Adrenal gland (tissue), 12 donors: ENCODE measurements around the gene PLXNA2. TPM values are rescaled to one million over a fixed set of nuclear protein-coding genes. Genes with fewer than 3 reads are reported as not detected.

ENCODE experiments used
- DNase-seq, 7 donors: peaks; one replicate each; pipeline ENCODE4 v3.0.0-alpha.2; 2019 to 2020
- H3K27ac ChIP-seq, 5 donors: fragments of 200-600 bp; sonication (generic) in 4 of 5; 1 replicate in 3 of 5; 2 replicates in 2 of 5; pipeline versions ENCODE4 v1.5.1 to v1.8.0; 2016 to 2020; ENCODE audit warnings: mild to moderate bottlenecking in 1 of 5
- H3K27me3 ChIP-seq: fragments of 200-600 bp; 2 replicates; pipeline ENCODE4 v1.8.0; 2021
- H3K36me3 ChIP-seq, 2 donors: fragments of 200-600 bp; replicated peaks in 1 of 2; 1 replicate in 1 of 2; 2 replicates in 1 of 2; pipeline versions ENCODE4 v1.5.1 to v1.8.0; 2018 to 2022
- H3K4me1 ChIP-seq, 2 donors: fragments of 200-600 bp; replicated peaks in 1 of 2; 1 replicate in 1 of 2; 2 replicates in 1 of 2; pipeline versions ENCODE4 v1.5.1 to v1.8.0; 2018 to 2021
- H3K4me3 ChIP-seq, 4 donors: fragments of 200-600 bp; sonication (generic) in 3 of 4; one replicate each; pipeline ENCODE4 v1.5.1; 2016 to 2018
- H3K9me3 ChIP-seq, 3 donors: fragments of 200-600 bp; sonication (generic) in 1 of 3; replicated peaks in 1 of 3; 1 replicate in 2 of 3; 2 replicates in 1 of 3; pipeline versions ENCODE4 v1.5.1 to v1.8.0; 2016 to 2021
- CTCF ChIP-seq, 6 experiments: fragments of 450-650 bp in 4 of 6; fragments of 200-600 bp in 2 of 6; sonication (generic) in 1 of 6; IDR thresholded peaks; 1 replicate in 5 of 6; 2 replicates in 1 of 6; pipeline versions ENCODE4 v1.5.1 to v1.8.0; 2016 to 2021; ENCODE audit warnings: antibody characterized with exemption in 6 of 6, mild to moderate bottlenecking in 2 of 6, moderate library complexity in 1 of 6
- POLR2A ChIP-seq, 2 donors: fragments of 450-650 bp; IDR thresholded peaks; one replicate each; pipeline ENCODE4 v1.6.1; 2017; ENCODE audit warnings: antibody characterized with exemption in 2 of 2, mild to moderate bottlenecking in 2 of 2, moderate library complexity in 1 of 2
- WGBS, 4 donors: extraction: QIAGEN DNeasy Blood & Tissue Kit in 2 of 4; methylation state at CpG; one replicate each; pipeline versions ENCODE4 v1.1.5 to v1.1.7; 2013 to 2017; 5-methylcytosine and 5-hydroxymethylcytosine counted together
- intact Hi-C, 2 donors: fragments of 100-400 bp; cut with DNase I; formaldehyde crosslinking; loops; one replicate each; pipeline versions ENCODE4 v1.14.1 to v1.15.0; 2022 to 2023
- polyA plus RNA-seq, 3 donors: library from polyadenylated mRNA; stranded (reverse); fragments of 200-250 nt in 2 of 3; fragments of 350-450 nt in 1 of 3; fragmentation: Illumina TruSeq in 1 of 3; extraction: RNeasy Lipid Tissue Mini Kit (QIAGEN cat#74804) in 1 of 3; gene quantifications; one replicate each; pipeline ENCODE4 v1.2.3, GENCODE V29; 2013 to 2014
- total RNA-seq, 9 donors: library from RNA; depleted of rRNA in 4 of 9; stranded (reverse); fragments of >200 nt in 4 of 9; fragments of 120-200 nt in 1 of 9; fragmentation: NEBNext Ultra II Directional in 1 of 9; extraction: Animal tissue kit (Norgen Biotek cat#: 25700) in 1 of 9; gene quantifications; one replicate each; pipeline versions ENCODE4 v1.1.0 to v1.2.4, GENCODE V29; 2013 to 2023
- donor health status: healthy with polysubstance abuse.
- donor health status: Bipolar disorder and iron deficiency.
- donor health status: DM: yes; HTN: yes; CAD: no.
- donor health status: DM: no; HTN: no; CAD: no.
- donor health status: DM: no; HTN: no; CAD: no.
- donor health status: DM: yes; HTN: yes; CAD: no.

PLXNA2 gene
- total and polyA plus RNA-seq, 12 donors, result 2.7 to 9.4 (median 4.5) TPM

DNA sequence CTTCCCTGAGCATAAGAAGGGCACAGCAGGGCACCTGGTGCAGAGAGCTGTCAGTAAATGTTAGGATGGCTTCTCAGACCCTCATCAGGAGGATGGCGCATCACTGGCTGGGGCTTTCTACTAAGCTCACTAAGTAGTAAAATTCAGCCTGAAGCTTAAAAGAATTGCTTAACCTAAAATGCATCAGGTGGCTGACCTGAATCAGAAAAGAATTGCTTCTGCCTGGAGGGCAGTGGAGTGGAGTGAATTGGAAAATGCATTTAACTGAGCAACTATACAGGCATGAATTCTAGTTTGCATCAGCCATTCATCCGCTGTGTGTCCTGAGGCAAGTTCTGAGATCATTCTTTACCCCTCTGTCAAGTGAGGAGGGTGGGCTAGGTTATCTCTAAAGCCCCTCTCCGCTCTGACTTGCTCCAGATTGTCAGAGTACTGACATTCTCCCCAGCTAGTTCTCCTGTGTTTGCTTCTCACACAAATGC, 191.2 kb downstream of the PLXNA2 start:
- peaks cover 0 to 4% of the 10 kb centered on the region in 2 donors for H3K36me3 ChIP-seq
- no peaks in the 10 kb centered on the region for H3K27me3 ChIP-seq
- TF ChIP-seq CTCF (IDR thresholded peaks at IDR 0.05) (no peak), POLR2A (IDR thresholded peaks at IDR 0.05) (no peak)
- intact Hi-C loops, result no loop called here
- no peak for DNase-seq
- H3K4me1 ChIP-seq, result peaks cover 5 to 6% of the 10 kb centered on the region in 2 donors
- no peak overlapping the region for H3K27ac ChIP-seq
- WGBS, 4 donors, result 89 to 98% (median 91%) methylated on average over 3 of the region's 3 CpGs
- no peaks in the 10 kb centered on the region for H3K9me3 ChIP-seq
- no peak overlapping the region for H3K4me3 ChIP-seq

DNA sequence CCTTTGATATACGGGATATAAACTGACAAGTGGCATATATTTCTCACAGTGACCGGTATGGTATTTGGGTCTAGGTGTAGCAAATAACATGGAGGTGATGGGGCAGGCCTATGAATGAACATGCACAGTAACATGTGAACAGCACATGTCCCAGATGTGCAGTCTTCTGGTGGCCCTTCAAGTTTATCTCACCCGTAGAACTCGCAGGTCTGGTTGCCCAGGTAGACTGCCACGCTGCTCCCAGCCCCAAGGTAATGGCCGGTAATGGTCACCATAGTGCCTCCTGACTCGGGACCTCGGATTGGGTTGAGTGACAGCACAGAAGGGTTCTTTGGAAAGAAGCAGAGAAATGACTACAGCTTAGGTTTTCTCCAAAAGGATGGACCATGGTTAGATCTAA, 192.0 kb downstream of the PLXNA2 start:
- Histone ChIP-seq H3K4me3 (no peak overlapping the region), H3K27me3 (no peaks in the 10 kb centered on the region), H3K9me3 (no peaks in the 10 kb centered on the region), H3K36me3 (peaks cover 0 to 4% of the 10 kb centered on the region in 2 donors), H3K27ac (no peak overlapping the region), H3K4me1 (peaks cover 5 to 14% of the 10 kb centered on the region in 2 donors)
- 84 to 96% (median 91%) methylated on average over 5 to 8 of the region's 8 CpGs for WGBS, 4 donors
- DNase-seq, result no peak
- TF ChIP-seq POLR2A (IDR thresholded peaks at IDR 0.05) (no peak), CTCF (IDR thresholded peaks at IDR 0.05) (no peak)
- intact Hi-C loops, result no loop called here

- 89 to 95% (median 93%) methylated on average over 3 of the region's 3 CpGs for WGBS, 4 donors
- TF ChIP-seq CTCF (IDR thresholded peaks at IDR 0.05), result no peak
- no peak for TF ChIP-seq POLR2A (IDR thresholded peaks at IDR 0.05)
These were observed 192.5 kb downstream of the PLXNA2 start for GRCh38 chr1:208051651-208052050.

GRCh38 chr1:208048904-208049303, 195.3 kb downstream of the PLXNA2 start:
- DNase-seq, result peak in 2 of 7 donors; percentile 21 to 32
- H3K4me3 ChIP-seq, result no peak overlapping the region
- WGBS, 4 donors, result 76 to 87% (median 84%) methylated on average over 4 of the region's 4 CpGs
- H3K9me3 ChIP-seq, result no peaks in the 10 kb centered on the region
- peaks cover 5 to 17% of the 10 kb centered on the region in 2 donors for H3K4me1 ChIP-seq
- no peak overlapping the region for H3K27ac ChIP-seq
- intact Hi-C loops, result no loop called here
- TF ChIP-seq POLR2A (IDR thresholded peaks at IDR 0.05) (no peak), CTCF (IDR thresholded peaks at IDR 0.05) (no peak)
- H3K27me3 ChIP-seq, result no peaks in the 10 kb centered on the region
- peaks cover 0 to 4% of the 10 kb centered on the region in 2 donors for H3K36me3 ChIP-seq

More at GRCh38 chr1:208051651-208052050, 192.5 kb downstream of the PLXNA2 start:
- peaks cover 5 to 17% of the 10 kb centered on the region in 2 donors for H3K4me1 ChIP-seq
- H3K27ac ChIP-seq, result no peak overlapping the region
- H3K4me3 ChIP-seq, result no peak overlapping the region
- H3K36me3 ChIP-seq, result peaks cover 0 to 4% of the 10 kb centered on the region in 2 donors
- no peak for DNase-seq
- no peaks in the 10 kb centered on the region for H3K27me3 ChIP-seq
- no peaks in the 10 kb centered on the region for H3K9me3 ChIP-seq
- intact Hi-C loops, result no loop called here
